HepG2 (cell line): ENCODE data around the gene PSMA4. TPM values are rescaled to one million over a fixed set of nuclear protein-coding genes. Genes with fewer than 3 reads are reported as not detected.

Experiments
- ARID5B ChIP-seq: IDR thresholded peaks from 2 replicates; pipeline ENCODE4 v1.4.0; 2020; ENCODE audit warnings: mild to moderate bottlenecking, missing genetic modification reagents
- ETV6 ChIP-seq: sonication (generic); formaldehyde crosslinking; conservative IDR thresholded peaks from 2 replicates; pipeline ENCODE4 v1.4.0; 2020; ENCODE audit warnings: missing genetic modification reagents
- GABPB1 ChIP-seq: IDR thresholded peaks from 2 replicates; pipeline ENCODE4 v1.6.1; 2016; ENCODE audit warnings: mild to moderate bottlenecking, missing genetic modification reagents, moderate library complexity, missing compliant biosample characterization
- HOXA7 ChIP-seq: sonication (generic); formaldehyde crosslinking; IDR thresholded peaks from 2 replicates; pipeline ENCODE4 v1.8.1; 2022; ENCODE audit warnings: mild to moderate bottlenecking, missing genetic modification reagents, moderate library complexity
- KMT2A ChIP-seq: sonication (generic); formaldehyde crosslinking; IDR thresholded peaks from 2 replicates; pipeline ENCODE4 v1.4.0; 2020; ENCODE audit warnings: missing genetic modification reagents
- NFYC ChIP-seq: IDR thresholded peaks from 2 replicates; pipeline ENCODE4 v1.6.1; 2016; ENCODE audit warnings: missing genetic modification reagents, missing compliant biosample characterization
- PCBP2 ChIP-seq: fragments of 200-400 bp; formaldehyde crosslinking; optimal IDR thresholded peaks from 2 replicates; pipeline ENCODE3; 2018; ENCODE audit warnings: low read length, low read depth; ENCODE audit not compliant: poor library complexity, severe bottlenecking
- PHB2 ChIP-seq: fragments of 450-650 bp; IDR thresholded peaks from 2 replicates; pipeline ENCODE4 v1.6.1; 2018; ENCODE audit not compliant: partially characterized antibody
- POLR2AphosphoS5 ChIP-seq: IDR thresholded peaks from 2 replicates; pipeline ENCODE4 v1.6.1; 2012; ENCODE audit warnings: low read depth, low read length
- SOX5 ChIP-seq: IDR thresholded peaks from 2 replicates; pipeline ENCODE4 v1.6.1; 2016; ENCODE audit warnings: borderline replicate concordance
- TCF7L2 ChIP-seq: IDR thresholded peaks from 2 replicates; pipeline ENCODE4 v1.6.1; 2011; ENCODE audit warnings: mild to moderate bottlenecking, low read depth, low read length, moderate library complexity
- ZBTB21 ChIP-seq: sonication (generic); formaldehyde crosslinking; IDR thresholded peaks from 2 replicates; pipeline ENCODE4 v1.4.0; 2020; ENCODE audit warnings: missing genetic modification reagents
- ZNF142 ChIP-seq: sonication (generic); formaldehyde crosslinking; IDR thresholded peaks from 2 replicates; pipeline ENCODE4 v1.4.0; 2020; ENCODE audit warnings: missing genetic modification reagents
- ZNF20 ChIP-seq: sonication (generic); formaldehyde crosslinking; IDR thresholded peaks from 2 replicates; pipeline ENCODE4 v1.4.0; 2020; ENCODE audit warnings: mild to moderate bottlenecking, moderate library complexity, missing genetic modification reagents
- ZNF225 ChIP-seq: sonication (generic); formaldehyde crosslinking; IDR thresholded peaks from 2 replicates; pipeline ENCODE4 v1.4.0; 2020; ENCODE audit warnings: mild to moderate bottlenecking, missing genetic modification reagents
- ZNF501 ChIP-seq: sonication (generic); formaldehyde crosslinking; IDR thresholded peaks from 2 replicates; pipeline ENCODE4 v1.5.1; 2020; ENCODE audit warnings: mild to moderate bottlenecking, moderate library complexity, missing genetic modification reagents
- ZNF530 ChIP-seq: sonication (generic); formaldehyde crosslinking; IDR thresholded peaks from 2 replicates; pipeline ENCODE4 v1.5.0; 2020; ENCODE audit warnings: low read depth, mild to moderate bottlenecking, missing genetic modification reagents
- ZNF747 ChIP-seq: sonication (generic); formaldehyde crosslinking; IDR thresholded peaks from 2 replicates; pipeline ENCODE4 v1.8.1; 2023; ENCODE audit warnings: missing genetic modification reagents, mild to moderate bottlenecking, borderline replicate concordance
- ZNF749 ChIP-seq: sonication (generic); formaldehyde crosslinking; IDR thresholded peaks from 2 replicates; pipeline ENCODE4 v1.8.0; 2022; ENCODE audit warnings: mild to moderate bottlenecking, missing genetic modification reagents, moderate library complexity, borderline replicate concordance
- polyA plus RNA-seq, 8 experiments: library from polyadenylated mRNA; depleted of rRNA in 3 of 8; stranded (reverse) in 7 of 8; unstranded in 1 of 8; fragments of >200 nt; fragmentation: Illumina TruSeq in 4 of 8; extraction: Trizol in 4 of 8; gene quantifications; 2 replicates each; pipeline versions ENCODE4 v1.2.1 to v1.2.3, GENCODE V29; 2011 to 2016; ENCODE audit warnings: low read depth in 4 of 8, missing spikeins in 1 of 8, mixed read lengths in 1 of 8; ENCODE audit not compliant: insufficient read depth in 1 of 8
- total RNA-seq, 5 experiments: library from RNA; depleted of rRNA; stranded (reverse); fragments of >200 nt; fragmentation: Illumina TruSeq; extraction: Trizol; gene quantifications; 2 replicates each; pipeline ENCODE4 v1.2.3, GENCODE V29; 2016; ENCODE audit warnings: low read depth in 1 of 5

The PSMA4 gene
- total and polyA plus RNA-seq, 2 of the 13 experiments (the other 11 are each of a cell fraction or from before 2014, with no cell fraction given), result 202 to 404 TPM

- TF ChIP-seq ZNF20 (CRISPR knock-in tag) (no peak), ZNF225 (0 out of 2 replicates have a peak, but pooled peaks have one; percentile 27), ZNF142 (CRISPR knock-in tag) (peak; percentile 81; the same call in 1 of the 2 replicates), ZNF749 (CRISPR knock-in tag) (no peak), ZNF747 (no peak), ARID5B (CRISPR knock-in tag) (no peak), NFYC (peak; percentile 85; the same call in 1 of the 2 replicates), POLR2AphosphoS5 (peak; percentile 47), GABPB1 (CRISPR knock-in tag) (peak; percentile 72; the same call in 1 of the 2 replicates), HOXA7 (CRISPR knock-in tag) (no peak), KMT2A (CRISPR knock-in tag) (peak; percentile 74; the same call in 1 of the 2 replicates), PCBP2 (no peak), TCF7L2 (no peak), ZBTB21 (CRISPR knock-in tag) (no peak), ZNF501 (CRISPR knock-in tag) (no peak), PHB2 (no peak), SOX5 (no peak), ETV6 (no peak), ZNF530 (CRISPR knock-in tag) (no peak)
Observed at GRCh38 chr15:78506971-78507830, 33.0 kb upstream of the PSMA4 start, which contains the start of gene HYKK (continued).
